Stimulated activated CD4-positive, alpha-beta T cell treated with anti-CD3 and anti-CD28 coated beads, Interleukin-2, amount 100 ng/mL, for 48 hours (primary cell): Measurements from ENCODE around the gene MCRS1.

Experiments used
- DNase-seq, 2 donors: peaks; one replicate each; pipeline ENCODE4 v3.0.0-alpha.2; 2020

Gene MCRS1

DNA sequence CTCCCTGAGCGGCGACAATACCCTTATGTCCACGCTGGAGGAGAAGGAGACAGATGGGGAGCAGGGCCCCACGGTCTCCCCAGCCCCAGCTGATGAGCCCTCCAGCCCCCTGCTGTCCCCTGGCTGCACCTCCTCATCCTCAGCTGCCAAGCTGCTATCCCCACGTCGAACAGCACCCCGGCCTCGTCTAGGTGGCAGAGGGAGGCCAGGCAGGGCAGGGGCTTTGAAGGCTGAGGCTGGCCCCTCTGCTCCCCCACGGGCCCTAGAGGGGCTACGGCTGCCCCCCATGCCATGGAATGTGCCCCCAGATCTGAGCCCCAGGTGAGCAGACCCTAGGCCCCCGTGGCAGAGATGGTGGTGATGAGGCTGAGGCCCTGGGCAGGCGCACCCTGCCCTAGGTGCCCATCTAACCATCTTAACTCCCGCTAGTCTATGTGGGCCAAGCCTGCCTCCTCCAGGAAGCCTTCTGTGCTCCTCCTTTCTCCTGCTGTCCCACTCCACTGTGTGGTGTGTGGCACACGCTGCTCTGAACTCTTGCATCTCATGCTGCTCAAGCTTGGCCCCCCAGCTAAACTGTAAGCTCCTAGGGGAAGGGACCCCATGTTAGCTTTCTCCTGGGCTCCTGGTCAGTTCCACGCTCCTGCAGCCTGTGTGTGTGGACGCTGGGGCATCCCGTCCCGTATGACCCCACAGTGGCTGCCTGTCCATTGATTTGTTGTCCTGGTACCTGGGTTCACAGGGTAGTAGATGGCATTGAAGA lies 12.1 kb downstream of the MCRS1 start:
- no peak for DNase-seq

DNA sequence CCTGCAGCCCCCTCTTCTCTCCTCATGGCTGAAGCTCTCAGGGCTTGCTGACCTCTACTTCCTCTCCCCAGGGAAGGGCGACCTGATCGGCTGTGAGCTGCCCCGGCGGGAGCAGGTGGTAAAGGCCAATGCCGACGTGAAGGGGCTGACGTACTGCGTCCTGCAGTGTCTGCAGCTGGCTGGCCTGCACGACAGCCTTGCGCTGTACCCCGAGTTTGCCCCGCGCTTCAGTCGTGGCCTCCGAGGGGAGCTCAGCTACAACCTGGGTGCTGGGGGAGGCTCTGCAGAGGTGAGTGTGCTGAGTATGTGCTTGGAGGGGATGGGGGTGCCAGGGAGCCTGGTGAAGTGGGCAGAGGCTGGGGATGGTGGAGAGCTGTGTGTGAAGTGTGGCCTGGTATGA lies 13.7 kb downstream of the MCRS1 start:
- DNase-seq, result no peak

DNA sequence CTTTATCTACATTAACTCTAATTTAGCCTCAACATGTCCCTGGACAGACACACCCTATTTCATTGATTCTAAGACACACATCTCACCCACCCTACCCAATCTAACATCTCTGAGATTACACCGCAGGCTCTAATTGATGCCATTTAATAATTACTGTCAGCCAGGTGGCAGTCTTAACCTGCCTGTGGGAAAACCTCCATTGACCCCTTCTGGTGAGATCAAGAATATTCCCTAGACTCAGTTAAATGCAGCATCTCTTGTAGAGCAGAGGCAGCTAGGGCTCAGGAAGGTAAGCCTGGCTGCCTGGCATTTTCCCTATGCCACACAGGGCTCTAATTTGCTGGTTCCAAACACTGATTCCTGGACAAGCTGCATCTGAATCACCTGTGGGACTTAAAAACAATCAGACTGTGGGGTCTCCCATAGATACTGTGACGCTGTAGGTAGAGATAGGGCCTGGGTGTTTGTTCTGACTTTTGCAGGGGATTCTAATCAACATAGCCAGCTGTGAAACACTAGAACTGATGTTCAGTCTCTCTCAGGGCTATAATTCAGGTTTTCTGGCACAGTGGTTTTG lies 14.3 kb downstream of the MCRS1 start:
- no peak for DNase-seq

DNA sequence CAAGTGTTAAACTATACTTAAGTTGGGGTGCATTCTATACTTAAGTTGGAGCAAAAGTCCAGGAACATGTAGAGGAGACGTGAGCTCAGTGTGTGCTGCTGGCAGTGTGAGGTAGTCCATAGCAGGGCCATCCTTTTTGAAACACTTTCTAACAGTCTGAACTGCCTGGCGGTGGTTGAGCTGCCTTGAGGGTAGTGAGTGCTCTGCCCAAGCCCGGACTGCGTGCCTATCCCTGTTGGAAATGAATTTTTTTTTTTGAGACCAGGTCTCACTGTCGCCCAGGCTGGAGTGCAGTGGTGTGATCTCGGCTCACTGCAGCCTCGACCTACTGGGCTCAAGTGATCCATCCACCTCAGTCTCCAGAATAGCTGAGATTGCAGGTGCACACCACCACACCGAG lies 15.0 kb downstream of the MCRS1 start:
- DNase-seq, result no peak

DNA sequence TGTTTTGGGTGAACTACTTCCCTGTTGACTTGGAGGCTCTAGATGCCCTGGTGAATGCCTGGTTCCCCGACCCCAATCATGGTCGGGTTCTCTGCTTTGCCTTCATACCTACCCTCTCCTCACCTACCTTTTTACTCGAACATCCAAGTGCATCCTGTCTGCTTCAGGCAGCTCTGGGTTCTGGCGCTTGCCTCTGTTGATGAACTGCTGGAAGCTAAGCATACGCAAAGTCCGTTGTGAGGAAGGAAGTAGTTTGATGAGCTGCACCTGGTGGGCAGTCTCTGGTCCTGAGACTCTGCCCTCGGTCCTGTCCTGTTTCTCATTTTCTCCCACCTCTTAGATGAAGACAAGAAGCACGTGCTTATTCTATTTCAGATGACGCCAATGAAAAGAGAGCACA lies 15.5 kb downstream of the MCRS1 start:
- no peak for DNase-seq

DNA sequence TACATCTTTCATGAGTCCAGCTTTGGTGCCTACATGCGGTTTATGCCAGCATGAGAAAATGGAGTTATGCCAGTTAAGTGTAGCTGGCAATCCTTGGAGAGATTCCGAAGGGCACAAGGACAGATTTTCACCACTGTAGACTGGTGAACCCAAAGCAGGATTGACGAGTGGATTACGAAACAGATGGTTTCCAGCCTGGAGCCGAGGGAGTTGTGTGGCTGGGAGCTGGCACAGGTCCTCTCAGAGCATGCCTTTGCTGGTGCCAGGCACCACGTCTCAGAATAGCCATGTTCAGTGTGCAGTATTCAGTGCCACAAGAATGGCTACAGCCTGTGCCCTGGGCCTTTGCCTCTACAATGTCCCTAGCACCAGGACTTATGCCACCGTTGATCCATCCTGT lies 15.9 kb downstream of the MCRS1 start:
- no peak for DNase-seq

DNA sequence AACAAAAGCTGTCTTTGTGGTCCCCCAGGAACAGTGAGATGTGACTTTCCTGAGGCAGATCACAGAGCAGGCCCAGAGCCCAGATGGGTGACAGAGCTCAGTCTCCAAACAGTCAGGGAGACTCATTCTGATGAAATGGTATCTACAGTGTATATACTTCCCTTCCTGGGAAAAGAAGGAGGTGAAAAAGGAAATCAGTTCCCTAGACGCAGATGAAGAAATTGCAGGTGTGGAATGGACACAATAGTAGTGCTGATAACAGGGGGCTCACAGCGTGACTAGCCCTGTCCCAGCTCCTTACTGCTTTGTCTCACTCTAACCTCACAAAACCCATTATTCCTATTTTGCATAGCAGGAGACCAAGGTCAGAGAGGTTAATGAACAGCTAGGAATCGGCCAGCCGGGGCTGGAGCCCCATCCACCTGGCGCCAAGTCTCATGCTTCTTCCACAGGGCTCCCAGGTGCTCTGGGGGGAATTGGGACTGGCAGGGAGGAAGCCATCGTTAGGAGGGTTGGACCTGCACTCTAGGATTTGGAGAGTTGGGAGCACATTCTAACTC lies 17.2 kb downstream of the MCRS1 start:
- DNase-seq, result no peak

DNA sequence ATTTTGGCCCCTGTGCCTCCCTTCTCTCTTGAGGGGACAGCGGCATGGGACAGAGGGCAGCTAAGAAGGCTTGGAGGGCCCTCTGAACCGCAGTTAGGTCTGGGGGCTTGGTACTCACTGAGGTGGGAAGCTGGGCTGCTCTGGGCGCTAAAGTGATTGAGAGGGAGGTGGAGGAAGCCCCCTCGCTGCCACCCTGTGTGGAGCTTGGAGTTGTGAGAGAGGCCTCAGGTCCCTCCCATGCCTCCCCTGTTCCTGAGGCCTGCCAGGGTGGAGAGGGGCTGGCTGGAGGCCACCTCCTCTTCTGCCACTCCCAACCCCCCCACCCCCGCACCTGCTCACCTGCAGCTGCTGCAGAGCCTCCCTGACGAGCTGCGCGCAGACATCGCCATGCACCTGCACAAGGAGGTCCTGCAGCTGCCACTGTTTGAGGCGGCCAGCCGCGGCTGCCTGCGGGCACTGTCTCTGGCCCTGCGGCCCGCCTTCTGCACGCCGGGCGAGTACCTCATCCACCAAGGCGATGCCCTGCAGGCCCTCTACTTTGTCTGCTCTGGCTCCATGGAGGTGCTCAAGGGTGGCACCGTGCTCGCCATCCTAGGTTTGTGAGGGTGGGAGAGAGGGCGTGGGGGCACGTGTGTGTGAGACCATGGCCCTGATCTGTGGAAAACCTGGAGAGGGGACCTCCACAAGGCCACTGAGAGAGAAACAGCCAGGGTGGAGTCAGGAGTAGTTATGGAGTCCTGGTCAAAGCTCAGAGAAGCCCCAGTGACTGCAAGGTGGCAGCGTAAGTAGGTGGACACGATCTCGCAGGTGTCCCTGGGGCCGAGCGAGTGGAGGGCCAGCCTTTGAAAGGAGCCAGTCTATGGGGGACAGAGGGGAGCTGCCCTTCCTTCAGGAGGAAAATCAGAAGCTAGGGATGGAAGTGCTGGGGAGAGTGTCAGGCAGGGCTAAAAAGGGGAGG lies 17.9 kb downstream of the MCRS1 start:
- DNase-seq, result no peak

DNA sequence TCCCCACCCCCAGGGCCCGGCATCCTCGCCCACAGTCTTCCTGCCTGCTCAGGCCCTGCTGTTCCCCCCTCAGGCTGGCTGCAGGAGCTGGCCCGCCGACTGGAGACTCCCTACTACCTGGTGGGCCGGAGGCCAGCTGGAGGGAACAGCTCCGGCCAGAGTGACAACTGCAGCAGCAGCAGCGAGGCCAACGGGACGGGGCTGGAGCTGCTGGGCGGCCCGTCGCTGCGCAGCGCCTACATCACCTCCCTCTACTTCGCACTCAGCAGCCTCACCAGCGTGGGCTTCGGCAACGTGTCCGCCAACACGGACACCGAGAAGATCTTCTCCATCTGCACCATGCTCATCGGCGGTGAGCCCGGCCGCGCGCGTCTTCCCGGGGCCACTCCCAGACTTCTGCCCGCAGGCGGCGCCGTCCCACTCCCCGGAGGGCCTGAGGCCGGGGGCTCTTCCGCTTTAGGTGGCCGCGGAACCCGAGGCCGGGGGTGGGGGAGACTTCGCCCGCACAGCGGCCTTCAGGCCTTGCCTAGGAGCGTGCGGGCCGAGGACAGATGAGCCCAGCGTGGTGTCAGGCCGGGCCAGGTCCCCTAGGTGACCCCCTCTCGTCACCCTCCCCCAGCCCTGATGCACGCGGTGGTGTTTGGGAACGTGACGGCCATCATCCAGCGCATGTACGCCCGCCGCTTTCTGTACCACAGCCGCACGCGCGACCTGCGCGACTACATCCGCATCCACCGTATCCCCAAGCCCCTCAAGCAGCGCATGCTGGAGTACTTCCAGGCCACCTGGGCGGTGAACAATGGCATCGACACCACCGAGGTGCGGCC lies 18.9 kb downstream of the MCRS1 start:
- DNase-seq, result peak in 1 of 2 donors; percentile 22

DNA sequence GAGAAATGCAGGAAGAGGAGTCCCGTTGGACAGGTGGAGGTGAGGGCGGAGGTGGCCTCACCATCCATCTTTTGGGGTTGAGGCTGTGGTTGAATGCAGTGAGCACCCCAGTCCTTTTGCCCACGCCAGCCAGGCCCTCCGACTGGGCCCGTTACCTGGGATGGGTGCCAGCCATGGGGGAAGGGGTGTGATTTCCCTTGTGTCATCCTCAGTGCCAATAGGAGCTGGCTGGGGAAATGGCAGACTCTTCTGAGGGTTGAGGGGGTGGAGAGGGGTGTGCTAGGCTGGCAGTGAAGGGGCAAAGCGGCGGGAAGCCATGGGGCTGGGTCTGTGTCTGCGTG lies 19.5 kb downstream of the MCRS1 start:
- no peak for DNase-seq

DNA sequence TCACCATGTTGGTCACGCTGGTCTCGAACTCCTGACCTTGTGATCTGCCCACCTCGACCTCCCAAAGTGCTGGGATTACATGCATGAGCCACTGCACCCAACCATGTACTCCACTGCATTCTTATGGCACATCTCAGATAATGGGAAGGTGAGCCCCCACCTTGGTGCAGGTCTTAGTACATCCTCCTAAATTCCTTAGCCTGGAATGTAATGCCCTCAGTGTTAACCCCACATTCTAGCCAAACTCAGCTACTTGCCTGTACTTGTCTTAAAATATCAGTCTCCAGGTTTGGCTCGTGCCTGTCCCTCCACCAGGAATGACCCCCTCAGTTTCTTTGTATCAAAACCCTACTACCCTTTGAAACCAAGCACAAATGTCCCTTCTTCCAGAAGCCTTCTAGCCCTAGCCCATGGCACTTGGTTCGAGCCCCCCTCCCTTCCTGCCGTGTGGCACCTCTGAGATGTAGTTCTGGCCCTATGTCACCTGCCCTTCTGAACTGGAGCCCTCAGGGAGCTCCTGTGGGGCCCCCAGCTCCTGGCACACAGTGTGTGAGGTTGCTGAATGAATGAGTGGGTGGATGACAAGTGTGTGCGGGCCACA lies 20.8 kb downstream of the MCRS1 start:
- no peak for DNase-seq

DNA sequence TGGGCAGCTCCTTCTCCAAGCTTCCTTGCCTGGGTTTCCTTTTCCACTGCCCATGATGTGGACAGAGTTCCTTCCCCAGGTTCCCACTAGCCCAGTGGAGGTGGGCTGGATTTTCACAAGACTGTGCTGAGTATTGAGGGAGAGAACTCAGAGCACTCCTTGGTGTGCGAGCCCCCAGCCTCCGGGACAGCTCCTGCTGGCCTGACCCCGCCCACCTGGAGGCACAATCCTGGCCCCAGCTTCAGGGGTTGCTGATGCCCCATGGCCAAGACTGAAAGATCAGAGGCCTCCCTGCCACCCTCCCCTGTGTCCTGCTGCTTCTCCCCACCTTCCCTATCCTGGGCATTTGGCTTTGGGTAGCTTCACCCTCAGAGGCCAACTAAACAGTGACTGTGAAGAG lies 21.5 kb downstream of the MCRS1 start:
- DNase-seq, result no peak

DNA sequence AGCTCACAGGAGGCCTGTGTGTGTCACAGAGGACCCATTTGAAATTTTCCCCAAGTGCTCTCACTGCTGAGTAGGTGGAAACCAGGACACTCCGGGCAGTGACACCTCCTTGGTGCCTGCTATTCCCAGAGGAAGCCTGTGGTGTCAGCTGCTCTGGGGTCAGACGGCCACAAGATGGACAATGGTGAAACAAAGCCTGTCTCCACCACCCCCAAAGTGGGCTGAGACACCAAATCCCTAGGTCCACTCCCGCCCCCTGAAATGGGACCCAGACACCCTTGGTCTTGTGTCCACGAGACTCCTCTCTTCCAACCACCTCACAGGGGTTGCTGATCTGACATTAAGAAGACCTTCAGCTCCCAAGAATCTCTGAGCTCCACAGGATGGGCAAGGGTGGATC lies 22.1 kb downstream of the MCRS1 start:
- no peak for DNase-seq

DNA sequence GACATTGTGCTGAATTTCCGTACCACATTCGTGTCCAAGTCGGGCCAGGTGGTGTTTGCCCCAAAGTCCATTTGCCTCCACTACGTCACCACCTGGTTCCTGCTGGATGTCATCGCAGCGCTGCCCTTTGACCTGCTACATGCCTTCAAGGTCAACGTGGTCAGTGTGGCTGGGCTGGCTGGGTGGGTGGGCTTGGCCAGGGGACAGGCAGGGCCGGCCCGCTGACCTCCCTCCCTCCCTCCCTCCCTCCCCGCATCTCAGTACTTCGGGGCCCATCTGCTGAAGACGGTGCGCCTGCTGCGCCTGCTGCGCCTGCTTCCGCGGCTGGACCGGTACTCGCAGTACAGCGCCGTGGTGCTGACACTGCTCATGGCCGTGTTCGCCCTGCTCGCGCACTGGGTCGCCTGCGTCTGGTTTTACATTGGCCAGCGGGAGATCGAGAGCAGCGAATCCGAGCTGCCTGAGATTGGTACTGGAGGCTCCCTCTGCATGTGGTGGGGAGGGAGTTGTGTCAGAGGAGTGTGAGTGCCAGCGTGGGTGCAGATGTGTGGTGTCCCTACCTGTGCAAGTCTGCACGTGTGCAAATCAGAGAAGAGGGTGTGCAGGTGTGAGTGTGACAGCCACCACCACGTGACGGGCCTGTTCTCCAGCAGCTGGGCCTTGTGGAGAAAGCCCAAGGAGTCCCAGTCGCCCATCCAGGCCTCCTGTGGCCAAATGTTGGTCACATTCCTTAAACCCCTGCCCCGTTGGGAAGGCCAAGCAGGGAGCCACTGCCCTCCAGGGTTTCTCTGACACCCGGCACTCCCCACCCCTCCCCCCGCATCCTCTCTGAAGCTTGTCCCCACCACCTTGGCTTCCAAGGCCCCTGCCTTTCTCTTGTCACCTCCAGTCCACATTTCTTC lies 23.8 kb downstream of the MCRS1 start:
- DNase-seq, result no peak

DNA sequence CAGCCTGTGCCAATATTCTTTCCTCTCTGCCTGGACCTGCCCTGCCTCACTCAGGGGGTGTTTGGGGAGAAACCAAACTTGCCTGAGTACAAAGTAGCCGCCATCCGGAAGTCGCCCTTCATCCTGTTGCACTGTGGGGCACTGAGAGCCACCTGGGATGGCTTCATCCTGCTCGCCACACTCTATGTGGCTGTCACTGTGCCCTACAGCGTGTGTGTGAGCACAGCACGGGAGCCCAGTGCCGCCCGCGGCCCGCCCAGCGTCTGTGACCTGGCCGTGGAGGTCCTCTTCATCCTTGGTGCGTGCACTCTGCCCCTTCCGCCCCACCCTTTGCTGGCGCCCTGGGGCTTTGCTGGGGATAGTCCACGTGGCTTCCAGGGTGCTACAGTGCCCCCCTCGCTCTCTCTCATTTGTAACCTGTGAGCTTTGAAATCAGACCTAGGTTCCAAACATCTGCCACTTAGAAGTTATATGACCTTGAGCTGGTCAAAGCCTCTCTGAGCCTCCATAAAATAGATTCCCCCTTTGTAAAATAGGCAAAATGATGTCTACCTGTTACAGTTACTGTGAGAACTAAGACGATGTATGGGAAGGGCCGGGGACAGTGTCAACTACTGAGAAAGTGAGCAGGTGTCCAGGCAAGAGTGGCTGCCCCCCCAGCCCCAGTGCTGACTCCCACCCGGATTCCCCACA lies 24.6 kb downstream of the MCRS1 start:
- DNase-seq, result no peak

DNA sequence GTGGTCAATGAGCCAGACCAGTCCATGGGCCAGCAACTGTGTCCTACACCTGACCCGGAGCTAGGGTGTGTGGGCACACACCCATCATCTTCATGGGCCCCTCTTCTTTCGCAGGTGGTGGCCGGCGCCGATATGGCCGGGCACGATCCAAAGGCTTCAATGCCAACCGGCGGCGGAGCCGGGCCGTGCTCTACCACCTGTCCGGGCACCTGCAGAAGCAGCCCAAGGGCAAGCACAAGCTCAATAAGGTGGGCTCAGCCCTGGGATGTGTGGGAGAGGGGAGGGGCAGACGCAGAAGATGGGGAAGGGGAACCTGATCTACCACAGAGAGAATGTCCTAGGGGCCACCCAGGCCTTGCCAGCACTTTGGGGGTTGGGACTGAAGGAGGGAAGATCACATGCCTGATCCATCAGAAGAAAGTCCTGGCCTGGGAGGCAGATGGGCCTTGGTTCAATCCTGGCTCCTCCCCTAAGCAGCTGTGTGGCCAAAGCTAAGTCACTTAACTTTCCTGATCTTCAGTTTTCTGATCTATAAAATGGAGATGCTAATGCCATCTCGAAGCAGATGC lies 25.3 kb downstream of the MCRS1 start:
- no peak for DNase-seq

DNA sequence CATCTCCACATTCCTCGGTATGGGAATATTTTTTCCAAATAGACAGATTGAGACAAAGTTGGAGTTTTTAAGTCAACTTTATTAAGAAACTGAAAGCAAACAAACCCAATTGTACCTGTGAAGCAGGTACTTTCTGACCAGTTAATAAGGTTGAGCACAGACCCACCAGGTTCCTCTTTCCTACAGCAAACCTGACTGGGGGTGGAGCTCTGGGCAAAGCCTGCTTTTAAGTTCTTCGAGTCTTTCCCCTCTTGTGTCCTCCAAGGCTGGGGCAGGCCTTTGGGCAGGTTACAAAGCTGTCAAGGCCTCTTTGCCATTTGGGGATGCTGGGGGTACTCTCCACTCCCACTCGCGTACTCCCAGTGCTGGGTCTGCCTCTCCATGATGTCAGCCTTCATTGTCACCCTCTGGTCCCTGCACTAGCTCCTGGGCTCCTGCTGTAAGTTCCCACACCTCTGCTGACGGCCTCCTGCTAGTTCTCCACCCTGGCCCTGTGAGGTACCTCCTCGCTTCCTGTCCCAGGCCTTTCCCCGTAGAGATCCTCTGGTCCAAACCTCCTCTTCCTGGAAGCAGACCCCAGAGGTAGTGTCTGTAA lies 25.9 kb downstream of the MCRS1 start:
- no peak for DNase-seq

DNA sequence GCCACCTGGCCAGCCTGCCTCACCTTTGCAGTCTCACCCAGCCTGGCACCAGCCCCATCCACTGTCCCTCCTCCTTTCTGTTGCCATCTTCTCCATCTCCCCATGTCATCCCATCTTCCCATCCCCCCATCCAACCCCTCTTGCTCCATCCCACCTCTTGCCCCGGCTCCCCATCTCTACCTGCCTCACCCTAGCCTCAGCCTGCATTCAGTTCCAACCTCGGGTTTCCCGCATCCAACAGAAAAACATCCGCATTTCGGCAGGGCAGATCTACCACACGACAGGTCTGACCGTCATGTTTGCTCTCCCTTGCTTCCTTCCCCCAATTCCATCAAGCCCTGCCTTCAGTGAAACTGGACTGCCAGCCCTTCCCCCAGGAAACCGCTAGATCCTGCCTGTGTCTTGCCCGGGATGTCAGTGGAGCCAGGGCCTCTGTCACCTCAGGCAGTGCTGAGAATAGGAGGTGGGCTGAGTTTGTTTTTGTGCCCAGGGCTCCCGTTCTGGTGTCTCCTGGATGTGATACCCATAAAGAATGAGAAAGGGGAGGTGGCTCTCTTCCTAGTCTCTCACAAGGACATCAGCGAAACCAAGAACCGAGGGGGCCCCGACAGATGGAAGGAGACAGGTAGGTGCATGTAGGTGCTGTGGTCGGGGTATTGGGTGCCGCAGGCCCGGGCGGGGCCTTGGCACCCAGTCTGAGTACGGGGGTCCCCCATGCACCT lies 26.6 kb downstream of the MCRS1 start:
- DNase-seq, result no peak
